ENCODE results near the gene TTC4. TPM values are rescaled to one million over a fixed set of nuclear protein-coding genes. Genes with fewer than 3 reads are reported as not detected.

Gene TTC4
- total RNA-seq, 1 donor, result 22.9 TPM

- no peak for DNase-seq (ENCODE audit: low read depth)
- H3K4me3 ChIP-seq (ENCODE audit: low read depth, low read length), result no peak overlapping the region
- TF ChIP-seq, protein P1, sequence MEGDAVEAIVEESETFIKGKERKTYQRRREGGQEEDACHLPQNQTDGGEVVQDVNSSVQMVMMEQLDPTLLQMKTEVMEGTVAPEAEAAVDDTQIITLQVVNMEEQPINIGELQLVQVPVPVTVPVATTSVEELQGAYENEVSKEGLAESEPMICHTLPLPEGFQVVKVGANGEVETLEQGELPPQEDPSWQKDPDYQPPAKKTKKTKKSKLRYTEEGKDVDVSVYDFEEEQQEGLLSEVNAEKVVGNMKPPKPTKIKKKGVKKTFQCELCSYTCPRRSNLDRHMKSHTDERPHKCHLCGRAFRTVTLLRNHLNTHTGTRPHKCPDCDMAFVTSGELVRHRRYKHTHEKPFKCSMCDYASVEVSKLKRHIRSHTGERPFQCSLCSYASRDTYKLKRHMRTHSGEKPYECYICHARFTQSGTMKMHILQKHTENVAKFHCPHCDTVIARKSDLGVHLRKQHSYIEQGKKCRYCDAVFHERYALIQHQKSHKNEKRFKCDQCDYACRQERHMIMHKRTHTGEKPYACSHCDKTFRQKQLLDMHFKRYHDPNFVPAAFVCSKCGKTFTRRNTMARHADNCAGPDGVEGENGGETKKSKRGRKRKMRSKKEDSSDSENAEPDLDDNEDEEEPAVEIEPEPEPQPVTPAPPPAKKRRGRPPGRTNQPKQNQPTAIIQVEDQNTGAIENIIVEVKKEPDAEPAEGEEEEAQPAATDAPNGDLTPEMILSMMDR (IDR thresholded peaks at IDR 0.05; ENCODE audit: insufficient read depth, low read depth, low read length), result no peak
These were observed 4.8 kb upstream of the TTC4 start for GRCh38 chr1:54710841-54711240.

GRCh38 chr1:54711536-54711935, 4.1 kb upstream of the TTC4 start:
- no peak for DNase-seq (ENCODE audit: low read depth)
- H3K4me3 ChIP-seq (ENCODE audit: low read depth, low read length), result no peak overlapping the region
- TF ChIP-seq, protein P1 (IDR thresholded peaks at IDR 0.05; ENCODE audit: insufficient read depth, low read depth, low read length), result no peak

- peak overlapping the region; percentile 92 for H3K4me3 ChIP-seq (ENCODE audit: low read depth, low read length)
- TF ChIP-seq, protein P1 (IDR thresholded peaks at IDR 0.05; ENCODE audit: insufficient read depth, low read depth, low read length), result no peak
- no peak for DNase-seq (ENCODE audit: low read depth)
These were observed 674 bp upstream of the TTC4 start for GRCh38 chr1:54714881-54715492.

DNA sequence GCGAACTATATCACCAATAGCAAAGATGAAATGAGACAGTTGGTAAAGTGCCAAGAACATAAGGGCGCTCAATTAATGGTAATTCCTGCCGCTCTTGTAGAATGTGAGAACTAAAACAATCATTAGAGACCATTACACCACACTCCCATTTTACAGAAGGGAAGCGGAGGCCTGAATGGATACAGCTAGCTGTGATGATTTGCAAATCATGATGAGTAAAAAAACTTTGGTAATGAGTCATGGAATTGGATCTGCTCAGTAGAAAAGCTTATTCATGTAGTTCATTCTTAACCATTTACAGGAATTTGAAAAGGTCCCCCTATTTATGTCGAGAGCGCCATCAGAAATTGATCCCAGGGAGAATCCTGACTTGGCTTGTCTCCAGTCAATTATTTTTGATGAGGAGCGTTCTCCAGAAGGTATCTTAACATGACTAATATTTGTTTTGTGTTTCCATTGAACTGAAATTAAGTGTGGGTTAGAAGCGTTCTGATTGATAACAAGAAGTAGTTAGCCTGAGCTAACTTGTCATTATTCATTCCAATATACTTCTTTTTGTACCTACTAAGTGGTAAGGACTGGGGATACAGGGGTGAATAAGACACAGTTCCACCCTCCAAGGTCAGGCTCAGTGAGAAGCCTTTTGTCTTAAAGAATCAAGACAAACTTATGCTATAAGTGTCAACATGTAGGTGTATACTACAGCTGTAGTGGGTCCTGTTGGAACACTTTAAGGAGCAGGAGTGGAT, 812 bp downstream of the TTC4 start:
- DNase-seq (ENCODE audit: low read depth), result no peak
- TF ChIP-seq, protein P1 (IDR thresholded peaks at IDR 0.05; ENCODE audit: insufficient read depth, low read depth, low read length), result no peak
- H3K4me3 ChIP-seq (ENCODE audit: low read depth, low read length), result peak overlapping the region; percentile 92

- no peak for DNase-seq (ENCODE audit: low read depth)
- no peak overlapping the region for H3K4me3 ChIP-seq (ENCODE audit: low read depth, low read length)
- TF ChIP-seq, protein P1 (IDR thresholded peaks at IDR 0.05; ENCODE audit: insufficient read depth, low read depth, low read length), result no peak
These were observed 6.1 kb downstream of the TTC4 start for GRCh38 chr1:54721719-54722118.

- H3K4me3 ChIP-seq (ENCODE audit: low read depth, low read length), result no peak overlapping the region
- TF ChIP-seq, protein P1 (IDR thresholded peaks at IDR 0.05; ENCODE audit: insufficient read depth, low read depth, low read length), result no peak
- DNase-seq (ENCODE audit: low read depth), result no peak
These were observed 8.3 kb downstream of the TTC4 start for GRCh38 chr1:54723985-54724384.
